HEK293 (cell line): ENCODE data around the gene HNRNPM.

Experiments used
- BCL11A ChIP-seq: fragments of 450-650 bp; formaldehyde crosslinking; IDR thresholded peaks from 2 replicates; pipeline ENCODE4 v1.5.1; 2016; ENCODE audit warnings: low read depth, missing biosample characterization, missing genetic modification characterization
- KLF7 ChIP-seq: fragments of 450-650 bp; formaldehyde crosslinking; IDR thresholded peaks from 2 replicates; pipeline ENCODE4 v1.5.1; 2016; ENCODE audit warnings: missing biosample characterization, missing genetic modification characterization, borderline replicate concordance
- MEIS1 ChIP-seq: sonication (generic); formaldehyde crosslinking; IDR thresholded peaks from 2 replicates; pipeline ENCODE4 v1.8.1; 2022; ENCODE audit warnings: missing genetic modification reagents, mild to moderate bottlenecking, borderline replicate concordance
- OVOL3 ChIP-seq: fragments of 450-650 bp; formaldehyde crosslinking; IDR thresholded peaks from 2 replicates; pipeline ENCODE4 v1.5.1; 2016; ENCODE audit warnings: missing biosample characterization, missing genetic modification characterization
- YY1 ChIP-seq: fragments of 450-650 bp; formaldehyde crosslinking; IDR thresholded peaks from 2 replicates; pipeline ENCODE4 v1.5.1; 2018; ENCODE audit warnings: missing biosample characterization, missing genetic modification characterization
- ZNF174 ChIP-seq: fragments of 450-650 bp; formaldehyde crosslinking; IDR thresholded peaks from 2 replicates; pipeline ENCODE4 v1.5.0; 2017; ENCODE audit warnings: missing biosample characterization, mild to moderate bottlenecking, missing genetic modification characterization
- ZNF221 ChIP-seq: fragments of 450-650 bp; formaldehyde crosslinking; IDR thresholded peaks from 2 replicates; pipeline ENCODE4 v1.5.1; 2017; ENCODE audit warnings: missing biosample characterization, missing genetic modification characterization, borderline replicate concordance
- ZNF239 ChIP-seq: fragments of 450-650 bp; formaldehyde crosslinking; IDR thresholded peaks from 2 replicates; pipeline ENCODE4 v1.5.1; 2016; ENCODE audit warnings: missing biosample characterization, missing genetic modification characterization
- ZNF354C ChIP-seq: fragments of 450-650 bp; formaldehyde crosslinking; IDR thresholded peaks from 2 replicates; pipeline ENCODE4 v1.5.1; 2016; ENCODE audit warnings: missing biosample characterization, missing genetic modification characterization, low read depth, borderline replicate concordance
- ZNF37A ChIP-seq: fragments of 450-650 bp; IDR thresholded peaks from 2 replicates; pipeline ENCODE4 v1.5.1; 2018; ENCODE audit warnings: missing biosample characterization, missing genetic modification characterization
- ZNF391 ChIP-seq: fragments of 450-650 bp; formaldehyde crosslinking; IDR thresholded peaks from 2 replicates; pipeline ENCODE4 v1.5.1; 2016; ENCODE audit warnings: low read depth, missing biosample characterization, missing genetic modification characterization, borderline replicate concordance
- ZNF423 ChIP-seq: fragments of 450-650 bp; formaldehyde crosslinking; IDR thresholded peaks from 2 replicates; pipeline ENCODE4 v1.5.1; 2016; ENCODE audit warnings: missing biosample characterization, missing genetic modification characterization
- ZNF544 ChIP-seq: fragments of 450-650 bp; formaldehyde crosslinking; IDR thresholded peaks from 2 replicates; pipeline ENCODE4 v1.5.0; 2017; ENCODE audit warnings: missing biosample characterization, missing genetic modification characterization
- ZNF548 ChIP-seq: fragments of 450-650 bp; formaldehyde crosslinking; IDR thresholded peaks from 2 replicates; pipeline ENCODE4 v1.5.1; 2016; ENCODE audit warnings: missing biosample characterization, missing genetic modification characterization
- ZNF549 ChIP-seq: fragments of 450-650 bp; IDR thresholded peaks from 2 replicates; pipeline ENCODE4 v1.5.1; 2018; ENCODE audit warnings: missing biosample characterization, missing genetic modification characterization, mild to moderate bottlenecking, inconsistent platforms, moderate library complexity
- ZNF580 ChIP-seq: fragments of 450-650 bp; formaldehyde crosslinking; IDR thresholded peaks from 2 replicates; pipeline ENCODE4 v1.5.1; 2016; ENCODE audit warnings: missing biosample characterization, missing genetic modification characterization
- ZNF600 ChIP-seq: fragments of 450-650 bp; formaldehyde crosslinking; IDR thresholded peaks from 2 replicates; pipeline ENCODE4 v1.5.1; 2016; ENCODE audit warnings: missing biosample characterization, missing genetic modification characterization
- ZNF654 ChIP-seq: fragments of 450-650 bp; formaldehyde crosslinking; IDR thresholded peaks from 2 replicates; pipeline ENCODE4 v1.5.1; 2016; ENCODE audit warnings: low read depth, missing biosample characterization, missing genetic modification characterization
- ZNF658 ChIP-seq: fragments of 450-650 bp; formaldehyde crosslinking; IDR thresholded peaks from 2 replicates; pipeline ENCODE4; 2016; ENCODE audit warnings: missing biosample characterization, missing genetic modification characterization
- ZNF776 ChIP-seq: fragments of 450-650 bp; formaldehyde crosslinking; IDR thresholded peaks from 2 replicates; pipeline ENCODE4 v1.5.0; 2017; ENCODE audit warnings: missing biosample characterization, missing genetic modification characterization, borderline replicate concordance
- TF ChIP-seq, protein P1 (sequence below): fragments of 450-650 bp; formaldehyde crosslinking; conservative IDR thresholded peaks from 2 replicates; pipeline ENCODE4 v1.5.1; 2016; ENCODE audit warnings: low read depth, missing biosample characterization, missing genetic modification characterization
- TF ChIP-seq, protein P2 (sequence below): fragments of 450-650 bp; formaldehyde crosslinking; IDR thresholded peaks from 2 replicates; pipeline ENCODE4 v1.5.1; 2016; ENCODE audit warnings: missing biosample characterization, missing genetic modification characterization
- TF ChIP-seq, protein P3 (sequence below): sonication (generic); formaldehyde crosslinking; IDR thresholded peaks from 2 replicates; pipeline ENCODE4 v1.8.1; 2022; ENCODE audit warnings: mild to moderate bottlenecking, moderate library complexity, missing genetic modification reagents
- TF ChIP-seq, protein P4 (sequence below): fragments of 450-650 bp; formaldehyde crosslinking; IDR thresholded peaks from 2 replicates; pipeline ENCODE4 v1.5.1; 2016; ENCODE audit warnings: missing biosample characterization, missing genetic modification characterization
- TF ChIP-seq, protein P5 (sequence below): fragments of 450-650 bp; formaldehyde crosslinking; IDR thresholded peaks from 2 replicates; pipeline ENCODE4 v1.5.1; 2017; ENCODE audit warnings: missing biosample characterization, missing genetic modification characterization

The HNRNPM gene

DNA sequence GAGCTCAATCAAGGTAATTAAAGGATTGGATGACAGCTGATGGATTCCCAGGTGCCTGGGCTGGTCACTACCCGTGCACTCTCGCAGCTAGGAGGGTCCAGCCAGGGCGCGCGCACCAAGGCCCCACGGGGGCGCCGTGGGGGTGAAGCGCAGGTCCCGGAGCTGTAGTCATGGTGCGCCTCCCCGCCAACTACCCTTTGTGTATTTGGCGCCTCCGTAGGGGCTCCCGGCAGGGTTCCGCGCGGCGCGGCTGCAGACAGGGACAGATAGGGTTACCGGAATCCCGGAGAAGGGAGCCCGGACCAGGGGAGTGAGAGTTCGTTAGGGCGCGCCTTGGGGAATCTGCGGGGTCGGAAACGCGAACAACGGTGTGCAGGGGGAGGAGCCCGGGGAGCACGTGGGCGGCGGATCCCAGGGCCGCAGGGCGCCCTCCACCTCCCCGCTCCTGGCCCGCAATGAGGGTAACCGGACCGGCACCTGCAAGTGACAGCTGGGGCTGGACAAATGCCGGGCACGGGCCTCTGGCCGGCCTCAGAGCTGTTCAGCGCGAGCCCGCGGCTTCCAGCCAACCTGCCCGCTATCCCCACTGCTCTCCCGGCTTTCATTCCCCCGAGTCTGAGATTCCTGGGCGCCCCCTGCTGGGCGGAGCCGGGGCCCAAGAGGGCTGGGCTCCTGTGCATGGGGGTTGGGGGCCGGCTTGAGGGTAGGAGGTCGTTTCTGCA is 61.1 kb downstream of the HNRNPM start (continued):
- TF ChIP-seq ZNF354C (tag by site-specific recombination) (no peak), ZNF174 (tag by site-specific recombination) (no peak), ZNF239 (tag by site-specific recombination) (no peak), YY1 (tag by site-specific recombination) (no peak), ZNF654 (tag by site-specific recombination) (peak; percentile 73), ZNF544 (tag by site-specific recombination) (no peak), MEIS1 (CRISPR knock-in tag) (no peak), ZNF423 (tag by site-specific recombination) (0 out of 2 replicates have a peak, but pooled peaks have one; percentile 40), ZNF548 (tag by site-specific recombination) (no peak), ZNF221 (tag by site-specific recombination) (0 out of 2 replicates have a peak, but pooled peaks have one; percentile 33), OVOL3 (tag by site-specific recombination) (no peak; the same call in 1 of the 2 replicates), ZNF658 (tag by site-specific recombination) (no peak), BCL11A (tag by site-specific recombination) (peak; percentile 71; the same call in 1 of the 2 replicates), ZNF549 (tag by site-specific recombination) (no peak), ZNF600 (tag by site-specific recombination) (peak; percentile 73; the same call in 1 of the 2 replicates), ZNF391 (tag by site-specific recombination) (peak; percentile 74; the same call in 1 of the 2 replicates), ZNF776 (tag by site-specific recombination) (no peak), ZNF37A (tag by site-specific recombination) (no peak), KLF7 (tag by site-specific recombination) (no peak; the same call in 1 of the 2 replicates), ZNF580 (tag by site-specific recombination) (no peak)
- TF ChIP-seq, protein P1, sequence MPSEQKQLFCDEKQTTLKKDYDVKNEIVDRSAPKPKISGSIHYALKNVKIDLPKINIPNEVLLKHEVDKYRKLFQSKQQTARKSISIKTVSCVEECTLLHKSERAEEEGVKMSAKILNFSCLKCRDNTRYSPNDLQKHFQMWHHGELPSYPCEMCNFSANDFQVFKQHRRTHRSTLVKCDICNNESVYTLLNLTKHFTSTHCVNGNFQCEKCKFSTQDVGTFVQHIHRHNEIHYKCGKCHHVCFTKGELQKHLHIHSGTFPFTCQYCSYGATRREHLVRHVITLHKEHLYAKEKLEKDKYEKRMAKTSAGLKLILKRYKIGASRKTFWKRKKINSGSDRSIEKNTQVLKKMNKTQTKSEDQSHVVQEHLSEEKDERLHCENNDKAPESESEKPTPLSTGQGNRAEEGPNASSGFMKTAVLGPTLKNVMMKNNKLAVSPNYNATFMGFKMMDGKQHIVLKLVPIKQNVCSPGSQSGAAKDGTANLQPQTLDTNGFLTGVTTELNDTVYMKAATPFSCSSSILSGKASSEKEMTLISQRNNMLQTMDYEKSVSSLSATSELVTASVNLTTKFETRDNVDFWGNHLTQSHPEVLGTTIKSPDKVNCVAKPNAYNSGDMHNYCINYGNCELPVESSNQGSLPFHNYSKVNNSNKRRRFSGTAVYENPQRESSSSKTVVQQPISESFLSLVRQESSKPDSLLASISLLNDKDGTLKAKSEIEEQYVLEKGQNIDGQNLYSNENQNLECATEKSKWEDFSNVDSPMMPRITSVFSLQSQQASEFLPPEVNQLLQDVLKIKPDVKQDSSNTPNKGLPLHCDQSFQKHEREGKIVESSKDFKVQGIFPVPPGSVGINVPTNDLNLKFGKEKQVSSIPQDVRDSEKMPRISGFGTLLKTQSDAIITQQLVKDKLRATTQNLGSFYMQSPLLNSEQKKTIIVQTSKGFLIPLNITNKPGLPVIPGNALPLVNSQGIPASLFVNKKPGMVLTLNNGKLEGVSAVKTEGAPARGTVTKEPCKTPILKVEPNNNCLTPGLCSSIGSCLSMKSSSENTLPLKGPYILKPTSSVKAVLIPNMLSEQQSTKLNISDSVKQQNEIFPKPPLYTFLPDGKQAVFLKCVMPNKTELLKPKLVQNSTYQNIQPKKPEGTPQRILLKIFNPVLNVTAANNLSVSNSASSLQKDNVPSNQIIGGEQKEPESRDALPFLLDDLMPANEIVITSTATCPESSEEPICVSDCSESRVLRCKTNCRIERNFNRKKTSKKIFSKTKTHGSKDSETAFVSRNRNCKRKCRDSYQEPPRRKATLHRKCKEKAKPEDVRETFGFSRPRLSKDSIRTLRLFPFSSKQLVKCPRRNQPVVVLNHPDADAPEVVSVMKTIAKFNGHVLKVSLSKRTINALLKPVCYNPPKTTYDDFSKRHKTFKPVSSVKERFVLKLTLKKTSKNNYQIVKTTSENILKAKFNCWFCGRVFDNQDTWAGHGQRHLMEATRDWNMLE (tag by site-specific recombination) = no peak
- TF ChIP-seq, protein P2, sequence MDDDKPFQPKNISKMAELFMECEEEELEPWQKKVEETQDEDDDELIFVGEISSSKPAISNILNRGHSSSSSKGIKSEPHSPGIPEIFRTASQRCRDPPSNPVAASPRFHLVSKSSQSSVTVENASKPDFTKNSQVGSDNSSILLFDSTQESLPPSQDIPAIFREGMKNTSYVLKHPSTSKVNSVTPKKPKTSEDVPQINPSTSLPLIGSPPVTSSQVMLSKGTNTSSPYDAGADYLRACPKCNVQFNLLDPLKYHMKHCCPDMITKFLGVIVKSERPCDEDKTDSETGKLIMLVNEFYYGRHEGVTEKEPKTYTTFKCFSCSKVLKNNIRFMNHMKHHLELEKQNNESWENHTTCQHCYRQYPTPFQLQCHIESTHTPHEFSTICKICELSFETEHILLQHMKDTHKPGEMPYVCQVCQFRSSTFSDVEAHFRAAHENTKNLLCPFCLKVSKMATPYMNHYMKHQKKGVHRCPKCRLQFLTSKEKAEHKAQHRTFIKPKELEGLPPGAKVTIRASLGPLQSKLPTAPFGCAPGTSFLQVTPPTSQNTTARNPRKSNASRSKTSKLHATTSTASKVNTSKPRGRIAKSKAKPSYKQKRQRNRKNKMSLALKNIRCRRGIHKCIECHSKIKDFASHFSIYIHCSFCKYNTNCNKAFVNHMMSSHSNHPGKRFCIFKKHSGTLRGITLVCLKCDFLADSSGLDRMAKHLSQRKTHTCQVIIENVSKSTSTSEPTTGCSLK (tag by site-specific recombination) = no peak
- TF ChIP-seq, protein P3, sequence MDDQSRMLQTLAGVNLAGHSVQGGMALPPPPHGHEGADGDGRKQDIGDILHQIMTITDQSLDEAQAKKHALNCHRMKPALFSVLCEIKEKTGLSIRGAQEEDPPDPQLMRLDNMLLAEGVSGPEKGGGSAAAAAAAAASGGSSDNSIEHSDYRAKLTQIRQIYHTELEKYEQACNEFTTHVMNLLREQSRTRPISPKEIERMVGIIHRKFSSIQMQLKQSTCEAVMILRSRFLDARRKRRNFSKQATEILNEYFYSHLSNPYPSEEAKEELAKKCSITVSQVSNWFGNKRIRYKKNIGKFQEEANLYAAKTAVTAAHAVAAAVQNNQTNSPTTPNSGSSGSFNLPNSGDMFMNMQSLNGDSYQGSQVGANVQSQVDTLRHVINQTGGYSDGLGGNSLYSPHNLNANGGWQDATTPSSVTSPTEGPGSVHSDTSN (CRISPR knock-in tag) = no peak; the same call in 1 of the 2 replicates
- TF ChIP-seq, protein P4, sequence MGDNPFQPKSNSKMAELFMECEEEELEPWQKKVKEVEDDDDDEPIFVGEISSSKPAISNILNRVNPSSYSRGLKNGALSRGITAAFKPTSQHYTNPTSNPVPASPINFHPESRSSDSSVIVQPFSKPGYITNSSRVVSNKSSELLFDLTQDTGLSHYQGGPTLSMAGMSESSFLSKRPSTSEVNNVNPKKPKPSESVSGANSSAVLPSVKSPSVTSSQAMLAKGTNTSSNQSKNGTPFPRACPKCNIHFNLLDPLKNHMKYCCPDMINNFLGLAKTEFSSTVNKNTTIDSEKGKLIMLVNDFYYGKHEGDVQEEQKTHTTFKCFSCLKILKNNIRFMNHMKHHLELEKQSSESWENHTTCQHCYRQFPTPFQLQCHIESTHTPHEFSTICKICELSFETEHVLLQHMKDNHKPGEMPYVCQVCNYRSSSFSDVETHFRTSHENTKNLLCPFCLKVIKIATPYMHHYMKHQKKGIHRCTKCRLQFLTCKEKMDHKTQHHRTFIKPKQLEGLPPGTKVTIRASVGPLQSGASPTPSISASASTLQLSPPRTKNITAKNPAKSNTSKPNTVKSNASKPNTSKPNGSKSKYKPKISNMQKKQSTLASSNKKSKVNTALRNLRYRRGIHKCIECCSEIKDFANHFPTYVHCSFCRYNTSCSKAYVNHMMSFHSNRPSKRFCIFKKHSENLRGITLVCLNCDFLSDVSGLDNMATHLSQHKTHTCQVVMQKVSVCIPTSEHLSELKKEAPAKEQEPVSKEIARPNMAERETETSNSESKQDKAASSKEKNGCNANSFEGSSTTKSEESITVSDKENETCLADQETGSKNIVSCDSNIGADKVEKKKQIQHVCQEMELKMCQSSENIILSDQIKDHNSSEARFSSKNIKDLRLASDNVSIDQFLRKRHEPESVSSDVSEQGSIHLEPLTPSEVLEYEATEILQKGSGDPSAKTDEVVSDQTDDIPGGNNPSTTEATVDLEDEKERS = no peak
- TF ChIP-seq, protein P5, sequence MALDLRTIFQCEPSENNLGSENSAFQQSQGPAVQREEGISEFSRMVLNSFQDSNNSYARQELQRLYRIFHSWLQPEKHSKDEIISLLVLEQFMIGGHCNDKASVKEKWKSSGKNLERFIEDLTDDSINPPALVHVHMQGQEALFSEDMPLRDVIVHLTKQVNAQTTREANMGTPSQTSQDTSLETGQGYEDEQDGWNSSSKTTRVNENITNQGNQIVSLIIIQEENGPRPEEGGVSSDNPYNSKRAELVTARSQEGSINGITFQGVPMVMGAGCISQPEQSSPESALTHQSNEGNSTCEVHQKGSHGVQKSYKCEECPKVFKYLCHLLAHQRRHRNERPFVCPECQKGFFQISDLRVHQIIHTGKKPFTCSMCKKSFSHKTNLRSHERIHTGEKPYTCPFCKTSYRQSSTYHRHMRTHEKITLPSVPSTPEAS (tag by site-specific recombination) = peak; percentile 19; the same call in 1 of the 2 replicates
